GM12878 (cell line): ENCODE measurements around the gene TMIGD2. TPM values are rescaled to one million over a fixed set of nuclear protein-coding genes. Genes with fewer than 3 reads are reported as not detected.

Source experiments
- ATAC-seq: fragments of 200-7000 bp; cut with Tn5 transposase; 3 replicates; pipeline ENCODE4 v1.9.1; 2020; ENCODE audit warnings: mild to moderate bottlenecking, moderate library complexity
- BruUV-seq: library from RNA; stranded (reverse); fragments of 400-500 nt; replicated peaks from 2 replicates; lab custom pipeline; 2021; lab: Mats Ljungman, UMichigan
- CTCF ChIA-PET: fragments of 300-600 bp; sonication (Branson Sonifier 250); formaldehyde crosslinking; extraction: SDS; loops from one replicate; lab custom pipeline; 2021; ENCODE audit warnings: inconsistent platforms; lab: Yijun Ruan, JAX
- POLR2A ChIA-PET: fragments of 350-600 bp; formaldehyde crosslinking; extraction: SDS; loops from one replicate; lab custom pipeline; 2021; ENCODE audit warnings: inconsistent platforms; lab: Charles Lee
- RAD21 ChIA-PET: fragments of 300-600 bp; sonication (Branson Sonifier 250); formaldehyde crosslinking; loops from one replicate; lab custom pipeline; 2023; ENCODE audit warnings: antibody characterized with exemption; ENCODE audit not compliant: unreplicated experiment; lab: Charles Lee
- SMC1A ChIA-PET: fragments of 300-600 bp; sonication (Branson Sonifier 250); formaldehyde crosslinking; loops from one replicate; lab custom pipeline; 2023; ENCODE audit not compliant: unreplicated experiment, uncharacterized antibody; lab: Charles Lee
- DNase-seq: peaks from one replicate; pipeline ENCODE4 v3.0.0-alpha.2; 2011; ENCODE audit warnings: low read depth, low spot score
- FAIRE-seq: peaks from 3 replicates; lab custom pipeline; 2011; peaks lifted over from hg19 to GRCh38; lab: Jason Lieb, UNC
- H2AFZ ChIP-seq: 2 replicates; pipeline ENCODE4 v1.6.0; 2011; ENCODE audit warnings: low read depth, low read length, control low read depth; ENCODE audit not compliant: control insufficient read depth
- H3K27ac ChIP-seq: 2 replicates; pipeline ENCODE4 v1.5.1; 2011; ENCODE audit warnings: control low read depth; ENCODE audit not compliant: control insufficient read depth, insufficient read depth
- H3K27me3 ChIP-seq, 2 experiments: replicated peaks in 1 of 2; 2 replicates each; pipeline versions ENCODE4 v1.6.0 to v1.6.1; 2011; ENCODE audit warnings: low read length in 1 of 2; ENCODE audit not compliant: control insufficient read depth in 2 of 2, insufficient read depth in 2 of 2
- H3K36me3 ChIP-seq, 2 experiments: 2 replicates each; pipeline ENCODE4 v1.5.1; 2011; ENCODE audit warnings: low read length in 1 of 2; ENCODE audit not compliant: control insufficient read depth in 2 of 2, insufficient read depth in 2 of 2
- H3K4me1 ChIP-seq: 2 replicates; pipeline ENCODE4 v1.6.1; 2011; ENCODE audit warnings: mild to moderate bottlenecking, low read length, moderate library complexity, mixed read lengths; ENCODE audit not compliant: control insufficient read depth, insufficient read depth
- H3K4me2 ChIP-seq: 2 replicates; pipeline ENCODE4 v1.6.0; 2011; ENCODE audit warnings: control low read depth; ENCODE audit not compliant: control insufficient read depth, insufficient read depth
- H3K4me3 ChIP-seq: fragments of 200-600 bp; sonication (generic); 2 replicates; pipeline ENCODE4 v1.5.1; 2016
- H3K79me2 ChIP-seq: 2 replicates; pipeline ENCODE4 v1.6.0; 2011; ENCODE audit warnings: low read length; ENCODE audit not compliant: control insufficient read depth, insufficient read depth
- H3K9ac ChIP-seq: 2 replicates; pipeline ENCODE4 v1.8.0; 2011; ENCODE audit warnings: low read length, control low read depth, mixed read lengths; ENCODE audit not compliant: control insufficient read depth, insufficient read depth
- H3K9me3 ChIP-seq: replicated peaks from 3 replicates; pipeline ENCODE4 v1.5.1; 2011; ENCODE audit warnings: mild to moderate bottlenecking, low read length; ENCODE audit not compliant: control insufficient read depth, insufficient read depth
- H4K20me1 ChIP-seq: 2 replicates; pipeline ENCODE4 v1.6.0; 2011; ENCODE audit not compliant: control insufficient read depth, insufficient read depth
- BACH1 ChIP-seq: fragments of 450-650 bp; IDR thresholded peaks from 2 replicates; pipeline ENCODE4 v1.6.1; 2017; ENCODE audit warnings: mild to moderate bottlenecking, borderline replicate concordance
- CREB1 ChIP-seq: IDR thresholded peaks from 2 replicates; pipeline ENCODE4 v1.6.1; 2012; ENCODE audit warnings: low read depth, mild to moderate bottlenecking, inconsistent platforms
- IRF4 ChIP-seq: IDR thresholded peaks from 2 replicates; pipeline ENCODE4 v1.6.1; 2011; ENCODE audit warnings: low read depth, low read length
- MEF2B ChIP-seq: fragments of 450-650 bp; IDR thresholded peaks from 2 replicates; pipeline ENCODE4 v1.6.1; 2018; ENCODE audit warnings: mild to moderate bottlenecking, moderate library complexity; ENCODE audit not compliant: partially characterized antibody, poor library complexity, severe bottlenecking
- MTA3 ChIP-seq: IDR thresholded peaks from 2 replicates; pipeline ENCODE4 v1.6.1; 2012; ENCODE audit warnings: low read length, inconsistent platforms, borderline replicate concordance
- PML ChIP-seq: IDR thresholded peaks from 2 replicates; pipeline ENCODE4 v1.6.1; 2012; ENCODE audit warnings: low read length, inconsistent platforms
- SPI1 ChIP-seq: IDR thresholded peaks from 2 replicates; pipeline ENCODE4 v1.6.1; 2011; ENCODE audit warnings: low read depth, mild to moderate bottlenecking, low read length, moderate library complexity, borderline replicate concordance; ENCODE audit not compliant: insufficient read depth
- TBL1XR1 ChIP-seq: IDR thresholded peaks from 2 replicates; pipeline ENCODE4 v1.6.1; 2012; ENCODE audit warnings: low read depth, low read length, improper control_type of control experiment
- TCF12 ChIP-seq: IDR thresholded peaks from 2 replicates; pipeline ENCODE4 v1.6.1; 2011; ENCODE audit warnings: low read depth, mild to moderate bottlenecking, low read length
- YBX1 ChIP-seq: fragments of 450-650 bp; IDR thresholded peaks from 2 replicates; pipeline ENCODE4 v1.6.1; 2016; ENCODE audit warnings: antibody characterized with exemption
- ZNF217 ChIP-seq: fragments of 450-650 bp; IDR thresholded peaks from 2 replicates; pipeline ENCODE4 v1.6.1; 2017; ENCODE audit warnings: antibody characterized with exemption, mild to moderate bottlenecking
- WGBS: methylation state at CpG from one replicate; pipeline ENCODE4 v1.1.6; 2016; ENCODE audit warnings: low lambda C conversion rate; ENCODE audit not compliant: insufficient replicate concordance, insufficient coverage; ENCODE audit errors: missing lambda C conversion rate; 5-methylcytosine and 5-hydroxymethylcytosine counted together
- in situ Hi-C: fragments of 300-500 bp; cut with MboI; formaldehyde crosslinking; loops from 9 replicates; pipeline ENCODE4 v1.14.3; 2018; ENCODE audit warnings: mixed read lengths
- intact Hi-C: fragments of 100-400 bp; cut with micrococcal nuclease; formaldehyde crosslinking; loops from one replicate; pipeline ENCODE4 v1.14.2; 2022; ENCODE audit not compliant: unreplicated experiment
- polyA plus RNA-seq, 11 experiments: library from polyadenylated mRNA; depleted of rRNA in 4 of 11; unstranded in 6 of 11; stranded (reverse) in 5 of 11; fragments of >200 nt; fragmentation: Nextera tagmentation in 4 of 11; fragmentation: Illumina TruSeq in 1 of 11; extraction: Ambion mirVana in 4 of 11; extraction: Trizol in 1 of 11; gene quantifications; 1 replicate in 1 of 11; 2 replicates in 10 of 11; pipeline versions ENCODE4 v1.2.1 to v1.2.3, GENCODE V29; 2011 to 2016; ENCODE audit warnings: inconsistent platforms in 2 of 11, missing spikeins in 2 of 11, low read depth in 1 of 11
- total RNA-seq, 4 experiments: library from RNA; depleted of rRNA in 3 of 4; stranded (reverse); fragments of >200 nt in 3 of 4; fragmentation: Illumina TruSeq in 1 of 4; extraction: Trizol in 1 of 4; gene quantifications; 2 replicates each; pipeline versions ENCODE4 v1.2.1 to v1.2.3, GENCODE V29; 2013 to 2021
- TF ChIP-seq, protein P1 (sequence below): fragments of 450-650 bp; IDR thresholded peaks from 2 replicates; pipeline ENCODE4 v1.6.1; 2016; ENCODE audit warnings: mild to moderate bottlenecking
- TF ChIP-seq, protein P2 (sequence below): IDR thresholded peaks from 2 replicates; pipeline ENCODE4 v1.6.1; 2011; ENCODE audit warnings: mild to moderate bottlenecking, low read depth, low read length, moderate library complexity; ENCODE audit not compliant: insufficient replicate concordance

Gene TMIGD2
- total and polyA plus RNA-seq, 10 of the 15 experiments (the other 5 are each of a cell fraction or from before 2014, with no cell fraction given): 0.09 to 0.40 (median 0.14) TPM; not detected in 5

DNA sequence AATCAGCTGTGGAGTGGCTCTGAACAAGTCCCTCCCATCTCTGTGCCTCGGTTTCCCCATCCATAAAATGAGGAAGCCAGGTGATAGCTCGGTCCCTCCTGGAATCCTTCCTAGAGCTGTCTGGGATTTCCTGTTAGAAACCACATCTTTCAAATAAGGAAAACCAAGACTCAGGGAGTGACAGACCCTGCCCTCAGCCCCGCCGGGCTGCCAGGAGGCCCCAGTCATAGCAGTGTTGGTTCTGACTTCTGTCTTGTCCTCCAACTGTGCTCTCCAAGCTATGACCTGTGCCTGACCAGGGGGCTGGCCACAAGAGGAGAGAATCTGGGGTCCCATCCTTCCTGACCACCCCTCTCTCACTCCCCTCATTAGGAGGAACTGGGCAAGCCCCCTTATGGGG lies 24.2 kb downstream of the TMIGD2 start:
- in situ Hi-C loops: no loop called here
- no TSS peak for BruUV-seq
- RAD21 ChIA-PET: no interaction called here

More for the DNA sequence above, 24.2 kb downstream of the TMIGD2 start:
- TF ChIP-seq YBX1 (no peak), ZNF217 (no peak), TBL1XR1 (no peak), CREB1 (no peak), MTA3 (no peak), PML (no peak), IRF4 (no peak), SPI1 (no peak), BACH1 (no peak), MEF2B (no peak), TCF12 (no peak)
- TF ChIP-seq, protein P1, sequence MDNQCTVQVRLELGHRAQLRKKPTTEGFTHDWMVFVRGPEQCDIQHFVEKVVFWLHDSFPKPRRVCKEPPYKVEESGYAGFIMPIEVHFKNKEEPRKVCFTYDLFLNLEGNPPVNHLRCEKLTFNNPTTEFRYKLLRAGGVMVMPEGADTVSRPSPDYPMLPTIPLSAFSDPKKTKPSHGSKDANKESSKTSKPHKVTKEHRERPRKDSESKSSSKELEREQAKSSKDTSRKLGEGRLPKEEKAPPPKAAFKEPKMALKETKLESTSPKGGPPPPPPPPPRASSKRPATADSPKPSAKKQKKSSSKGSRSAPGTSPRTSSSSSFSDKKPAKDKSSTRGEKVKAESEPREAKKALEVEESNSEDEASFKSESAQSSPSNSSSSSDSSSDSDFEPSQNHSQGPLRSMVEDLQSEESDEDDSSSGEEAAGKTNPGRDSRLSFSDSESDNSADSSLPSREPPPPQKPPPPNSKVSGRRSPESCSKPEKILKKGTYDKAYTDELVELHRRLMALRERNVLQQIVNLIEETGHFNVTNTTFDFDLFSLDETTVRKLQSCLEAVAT: no peak
- TF ChIP-seq, protein P2, sequence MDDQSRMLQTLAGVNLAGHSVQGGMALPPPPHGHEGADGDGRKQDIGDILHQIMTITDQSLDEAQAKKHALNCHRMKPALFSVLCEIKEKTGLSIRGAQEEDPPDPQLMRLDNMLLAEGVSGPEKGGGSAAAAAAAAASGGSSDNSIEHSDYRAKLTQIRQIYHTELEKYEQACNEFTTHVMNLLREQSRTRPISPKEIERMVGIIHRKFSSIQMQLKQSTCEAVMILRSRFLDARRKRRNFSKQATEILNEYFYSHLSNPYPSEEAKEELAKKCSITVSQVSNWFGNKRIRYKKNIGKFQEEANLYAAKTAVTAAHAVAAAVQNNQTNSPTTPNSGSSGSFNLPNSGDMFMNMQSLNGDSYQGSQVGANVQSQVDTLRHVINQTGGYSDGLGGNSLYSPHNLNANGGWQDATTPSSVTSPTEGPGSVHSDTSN: no peak
- DNase-seq (no peak), FAIRE-seq (no peak), ATAC-seq (no peak)
- ChIA-PET SMC1A (no interaction called here), POLR2A (no interaction called here), CTCF (interaction anchor here (4.1 kb wide), 1 partner anchor 11 kb away, joined by 18 read pairs; no protein-coding TSS in a partner anchor)
- H4K20me1 ChIP-seq: no peaks in the 10 kb centered on the region
- intact Hi-C loops: no loop called here
- 0% methylated on average over 4 of the region's 4 CpGs for WGBS
- no peaks in the 10 kb centered on the region for H3K79me2 ChIP-seq
- no peak overlapping the region for H3K9ac ChIP-seq
- H3K9me3 ChIP-seq: no peaks in the 10 kb centered on the region
- no peaks in the 10 kb centered on the region; a peak in 2 of 4 replicates for H3K27me3 ChIP-seq
- H3K4me2 ChIP-seq: no peak overlapping the region
- H3K4me3 ChIP-seq: no peak overlapping the region
- H2AFZ ChIP-seq: no peak overlapping the region
- no peaks in the 10 kb centered on the region for H3K4me1 ChIP-seq
- no peaks in the 10 kb centered on the region for H3K36me3 ChIP-seq
- H3K27ac ChIP-seq: no peak overlapping the region
